ENCODE measurements around the gene OR4K17.
"Not testable (repeated sequence)": the region's sequence is repeated elsewhere in the genome, so short reads cannot be mapped to it uniquely, and the experiment has no call there.

OR4K17 gene, protein sequence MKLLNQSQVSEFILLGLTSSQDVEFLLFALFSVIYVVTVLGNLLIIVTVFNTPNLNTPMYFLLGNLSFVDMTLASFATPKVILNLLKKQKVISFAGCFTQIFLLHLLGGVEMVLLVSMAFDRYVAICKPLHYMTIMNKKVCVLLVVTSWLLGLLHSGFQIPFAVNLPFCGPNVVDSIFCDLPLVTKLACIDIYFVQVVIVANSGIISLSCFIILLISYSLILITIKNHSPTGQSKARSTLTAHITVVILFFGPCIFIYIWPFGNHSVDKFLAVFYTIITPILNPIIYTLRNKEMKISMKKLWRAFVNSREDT

GRCh38 chr14:20110438-20110837 lies at the start of gene OR4K17:
Gene OR4K17 (plus strand): TSS chr14:20110739. CDS start chr14:20117500, 6,761 bp downstream.
- no peak for DNase-seq

DNA sequence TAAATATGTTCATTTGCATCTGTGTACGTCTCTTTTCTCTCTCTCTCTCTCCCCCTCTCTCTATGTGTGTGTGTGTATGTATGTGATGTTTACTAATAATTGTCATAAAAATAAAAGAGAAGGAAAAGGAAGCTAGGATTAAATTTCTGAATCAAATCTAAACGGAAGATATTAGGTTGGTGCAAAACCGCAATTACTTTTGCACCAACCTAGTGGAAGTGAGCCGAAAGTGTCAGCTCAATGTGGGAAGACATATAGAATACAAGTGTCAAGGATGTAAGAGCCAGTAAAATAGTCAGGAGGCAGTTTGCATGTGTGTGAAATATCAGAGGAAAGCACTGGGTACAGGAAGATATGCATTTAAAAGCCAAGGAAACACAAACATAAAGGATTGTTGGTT lies 18.5 kb upstream of the OR4K17 start:
- no peak for DNase-seq

GRCh38 chr14:20093442-20093841 lies 17.1 kb upstream of the OR4K17 start:
- DNase-seq: no peak

DNA sequence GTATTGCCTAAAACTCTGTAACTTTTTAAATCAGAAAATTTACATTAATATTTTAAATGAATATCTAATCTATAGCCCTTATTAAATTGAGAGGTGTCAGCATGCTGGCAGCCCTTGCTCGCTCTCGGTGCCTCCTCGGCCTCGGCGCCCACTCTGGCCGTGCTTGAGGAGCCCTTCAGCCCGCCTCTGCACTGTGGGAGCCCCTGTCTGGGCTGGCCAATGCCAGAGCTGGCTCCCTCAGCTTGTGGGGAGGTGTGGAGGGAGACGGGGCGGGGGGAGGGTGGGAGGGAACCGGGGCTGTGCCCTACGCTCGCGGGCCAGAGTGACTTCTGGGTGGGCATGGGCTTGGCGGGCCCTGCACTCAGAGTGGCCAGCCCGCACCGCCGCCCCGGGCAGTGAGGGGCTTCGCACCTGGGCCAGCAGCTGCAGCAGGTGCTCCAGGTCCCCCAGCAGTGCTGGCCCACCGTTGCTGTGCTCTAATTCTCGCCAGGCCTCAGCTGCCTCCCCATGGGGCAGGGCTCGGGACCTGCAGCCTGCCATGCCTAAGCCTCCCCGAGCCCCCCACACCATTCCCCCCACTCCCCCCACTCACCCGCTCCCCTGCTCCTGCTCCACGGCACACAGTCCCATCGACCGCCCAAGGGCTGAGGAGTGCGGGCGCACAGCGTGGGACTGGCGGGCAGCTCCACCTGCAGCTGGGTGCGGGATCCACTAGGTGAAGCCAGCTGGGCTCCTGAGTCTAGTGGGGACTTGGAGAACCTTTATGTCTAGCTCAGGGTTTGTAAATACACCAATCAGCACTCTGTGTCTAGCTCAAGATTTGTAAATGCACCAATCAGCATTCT lies 11.4 kb upstream of the OR4K17 start:
- not testable (repeated sequence) for DNase-seq

- no peak for DNase-seq
Measured at GRCh38 chr14:20112321-20112720, 1.8 kb downstream of the OR4K17 start.

- DNase-seq: no peak
Measured at GRCh38 chr14:20116748-20117147, 6.2 kb downstream of the OR4K17 start.

GRCh38 chr14:20118795-20119194 lies 8.3 kb downstream of the OR4K17 start:
- DNase-seq: no peak

GRCh38 chr14:20138520-20138919 lies 28.0 kb downstream of the OR4K17 start, which contains the start of gene OR4N5:
Gene OR4N5 (plus strand): TSS chr14:20138820. CDS start chr14:20143736, 4,916 bp downstream.
- DNase-seq: no peak

DNA sequence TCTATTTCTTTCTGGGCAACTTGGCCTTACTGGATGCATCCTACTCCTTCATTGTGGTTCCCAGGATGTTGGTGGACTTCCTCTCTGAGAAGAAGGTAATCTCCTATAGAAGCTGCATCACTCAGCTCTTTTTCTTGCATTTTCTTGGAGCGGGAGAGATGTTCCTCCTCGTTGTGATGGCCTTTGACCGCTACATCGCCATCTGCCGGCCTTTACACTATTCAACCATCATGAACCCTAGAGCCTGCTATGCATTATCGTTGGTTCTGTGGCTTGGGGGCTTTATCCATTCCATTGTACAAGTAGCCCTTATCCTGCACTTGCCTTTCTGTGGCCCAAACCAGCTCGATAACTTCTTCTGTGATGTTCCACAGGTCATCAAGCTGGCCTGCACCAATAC lies 33.4 kb downstream of the OR4K17 start:
- peak in 1 of 2 experiments; percentile 12 for DNase-seq

GRCh38 chr14:20144820-20145219 lies 34.3 kb downstream of the OR4K17 start:
- DNase-seq: no peak

DNA sequence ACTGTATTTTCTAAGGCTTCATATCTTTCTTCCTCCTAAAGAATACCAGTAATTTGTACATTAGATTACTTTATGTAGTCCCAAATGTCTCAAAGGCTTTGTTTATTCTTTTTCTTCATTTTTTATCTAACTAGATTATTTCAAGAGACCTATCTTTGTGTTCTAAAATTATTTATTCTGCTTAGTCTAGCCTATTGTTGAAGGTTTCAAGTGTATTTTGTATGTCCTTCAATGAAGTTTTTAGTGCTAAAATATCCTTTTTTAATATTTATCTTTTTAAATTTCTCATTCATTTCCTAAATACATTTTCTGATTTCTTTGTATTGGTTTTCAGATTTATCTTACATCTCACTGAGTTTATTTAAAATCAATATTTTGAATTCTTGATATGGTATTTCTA lies 53.9 kb downstream of the OR4K17 start:
- no peak for DNase-seq

DNA sequence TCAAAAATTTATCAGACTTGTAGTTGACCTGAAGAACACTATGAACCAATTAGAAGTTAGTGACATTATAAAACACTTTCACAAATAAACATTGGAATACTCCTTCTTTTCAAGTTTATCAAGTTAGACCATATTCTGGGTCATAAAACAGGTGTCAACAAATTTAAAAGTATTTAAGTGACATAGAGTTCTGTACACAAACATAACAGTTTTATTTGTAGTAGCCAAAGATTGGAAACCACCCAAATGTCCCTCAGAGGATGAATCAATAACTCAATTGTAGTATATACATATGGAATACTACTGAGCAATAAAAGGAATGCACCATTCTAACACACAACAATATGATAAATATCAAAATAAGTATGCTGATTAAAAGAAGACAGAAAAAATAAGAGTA lies 56.6 kb downstream of the OR4K17 start:
- DNase-seq: no peak

DNA sequence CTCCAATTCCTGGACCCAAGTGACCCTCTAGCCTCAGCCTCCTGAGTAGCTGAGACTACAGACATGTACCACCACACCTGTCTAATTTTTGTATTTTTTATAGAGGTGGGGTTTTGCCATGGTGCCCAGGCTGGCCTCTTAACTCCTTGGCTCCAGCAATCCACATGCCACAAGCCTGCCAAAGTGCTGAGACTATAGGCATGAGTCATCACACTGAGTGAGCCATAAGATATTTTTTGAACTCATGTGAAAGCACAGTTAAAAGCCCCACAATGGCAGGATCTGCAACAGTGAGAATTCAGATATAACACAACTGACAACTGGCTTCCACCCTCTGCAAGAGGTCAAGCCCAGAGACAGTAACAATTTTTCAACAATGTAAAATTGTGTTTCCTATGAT lies 59.3 kb downstream of the OR4K17 start:
- not testable (repeated sequence) for DNase-seq

All from NCI-H526 (cell line).